ENCODE measurements around the gene BMAL1.

Gene BMAL1

DNA sequence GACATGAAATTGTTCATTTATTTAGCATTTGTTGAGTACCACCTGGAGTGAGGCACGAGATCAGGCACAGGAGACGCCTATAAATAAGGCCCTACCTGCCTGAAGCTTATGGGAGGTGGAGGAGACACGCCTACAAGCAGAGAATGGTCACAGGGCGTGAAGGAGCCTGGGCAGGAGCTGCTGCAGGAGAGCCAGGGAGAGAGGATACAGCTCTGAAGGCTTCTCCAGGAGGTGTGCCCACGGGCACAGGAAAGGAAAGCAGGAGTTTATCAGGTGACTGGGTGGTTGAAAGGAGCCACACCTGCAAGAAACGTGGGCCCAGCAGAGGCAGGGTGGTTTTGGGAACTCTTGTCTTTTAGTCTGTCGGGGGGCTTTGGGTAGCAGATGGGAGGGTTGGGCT, 70.3 kb downstream of the BMAL1 start:
- H3K4me1 Mint-ChIP-seq (ENCODE audit: low read depth), result peaks cover 27% of the 10 kb centered on the region
- H3K9me3 Mint-ChIP-seq, result no peaks in the 10 kb centered on the region
- no peak overlapping the region for H3K4me3 Mint-ChIP-seq
- H3K27ac Mint-ChIP-seq, result peak overlapping the region; percentile 46
- H3K27me3 Mint-ChIP-seq, result no peaks in the 10 kb centered on the region
- H3K36me3 Mint-ChIP-seq (ENCODE audit: low read depth), result peaks cover 21% of the 10 kb centered on the region

DNA sequence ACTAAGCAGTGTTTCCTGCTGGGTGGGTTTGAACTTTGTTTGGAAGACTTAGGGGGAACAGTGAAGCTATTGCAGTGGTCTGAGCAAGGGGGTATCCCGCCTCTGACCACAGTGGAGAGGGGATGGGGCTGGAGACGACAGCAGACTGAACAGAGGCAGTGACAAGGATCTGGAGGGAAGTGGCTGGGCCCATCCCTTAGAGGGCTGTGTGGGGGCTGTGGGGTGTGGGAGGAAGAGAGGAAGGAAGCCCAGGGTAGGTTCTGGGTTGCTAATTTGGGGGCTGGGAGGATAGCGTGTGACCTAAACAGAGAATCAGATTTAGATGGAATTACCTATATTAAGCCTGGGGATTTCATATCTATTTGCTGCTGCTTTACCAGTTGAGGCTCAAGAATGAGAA, 70.7 kb downstream of the BMAL1 start:
- peak overlapping the region; percentile 46 for H3K27ac Mint-ChIP-seq
- H3K9me3 Mint-ChIP-seq, result no peaks in the 10 kb centered on the region
- H3K36me3 Mint-ChIP-seq (ENCODE audit: low read depth), result peaks cover 21% of the 10 kb centered on the region
- H3K4me3 Mint-ChIP-seq, result peak overlapping the region; percentile 17
- peaks cover 27% of the 10 kb centered on the region for H3K4me1 Mint-ChIP-seq (ENCODE audit: low read depth)
- no peaks in the 10 kb centered on the region for H3K27me3 Mint-ChIP-seq

DNA sequence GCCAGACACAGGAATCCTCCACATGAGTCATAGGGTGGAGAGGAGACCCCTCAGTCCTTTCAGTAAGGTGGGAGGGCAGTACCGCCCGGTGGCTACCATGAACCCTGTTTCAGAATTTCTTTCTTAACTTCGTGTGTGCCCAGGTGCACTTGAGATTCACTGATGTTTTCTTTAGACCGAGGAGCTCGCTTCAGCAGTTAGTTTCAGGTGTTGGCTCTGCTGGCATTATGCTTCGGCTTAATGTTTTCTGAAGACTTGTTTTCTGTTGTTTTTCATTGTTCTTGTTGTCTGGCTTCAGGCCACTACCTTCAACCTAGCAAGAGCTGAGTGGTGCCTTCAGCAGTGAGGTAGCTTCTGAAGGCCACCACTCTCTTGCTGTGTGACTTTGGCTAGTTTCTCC, 71.5 kb downstream of the BMAL1 start:
- Mint-ChIP-seq H3K4me1 (ENCODE audit: low read depth) (peaks cover 25% of the 10 kb centered on the region), H3K27ac (peak overlapping the region; percentile 46), H3K9me3 (no peaks in the 10 kb centered on the region), H3K36me3 (ENCODE audit: low read depth) (peaks cover 21% of the 10 kb centered on the region), H3K27me3 (no peaks in the 10 kb centered on the region), H3K4me3 (no peak overlapping the region)

DNA sequence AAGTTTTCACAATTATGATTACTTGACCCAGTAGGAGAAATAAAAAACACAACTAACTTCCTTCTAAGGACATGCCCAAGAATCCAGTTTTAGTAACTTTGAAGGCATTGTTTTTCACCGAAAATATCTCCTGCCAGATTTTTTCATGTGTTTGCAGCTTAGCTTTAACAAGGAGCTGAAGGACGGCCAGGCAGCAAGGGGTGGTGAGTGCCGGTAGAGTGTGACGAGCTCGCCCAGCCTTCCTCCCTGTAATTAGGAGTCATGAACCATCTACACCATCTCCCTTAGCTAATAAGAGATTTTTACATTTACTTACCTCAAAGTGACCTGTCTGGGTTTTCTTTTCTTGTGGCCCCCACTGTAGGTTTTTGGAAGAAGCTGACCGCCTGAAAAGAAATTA, 72.0 kb downstream of the BMAL1 start:
- H3K36me3 Mint-ChIP-seq (ENCODE audit: low read depth), result peaks cover 21% of the 10 kb centered on the region
- no peaks in the 10 kb centered on the region for H3K9me3 Mint-ChIP-seq
- H3K27me3 Mint-ChIP-seq, result no peaks in the 10 kb centered on the region
- peaks cover 22% of the 10 kb centered on the region for H3K4me1 Mint-ChIP-seq (ENCODE audit: low read depth)
- no peak overlapping the region for H3K4me3 Mint-ChIP-seq
- H3K27ac Mint-ChIP-seq, result peak overlapping the region; percentile 26

DNA sequence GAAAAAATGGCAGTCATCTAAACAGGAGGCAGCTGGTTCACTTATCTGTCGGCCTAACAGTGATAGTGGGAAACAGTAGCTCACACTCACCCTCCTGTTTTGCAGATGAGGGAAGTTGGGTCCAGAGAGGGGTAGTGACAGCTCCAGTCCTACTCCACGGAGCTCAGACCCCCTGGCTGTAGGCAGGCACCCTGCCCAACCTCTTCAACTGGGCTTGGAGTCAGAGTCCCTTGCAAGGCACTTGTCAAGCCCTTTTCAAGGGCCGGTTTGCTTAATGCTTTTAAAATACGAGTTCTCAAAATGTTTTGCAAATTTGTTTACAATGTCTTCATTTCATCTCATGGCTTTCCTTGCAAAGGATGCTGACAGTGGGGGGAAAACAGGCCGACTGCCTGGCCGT, 75.1 kb downstream of the BMAL1 start:
- peaks cover 18% of the 10 kb centered on the region for H3K4me1 Mint-ChIP-seq (ENCODE audit: low read depth)
- H3K27me3 Mint-ChIP-seq, result no peaks in the 10 kb centered on the region
- no peaks in the 10 kb centered on the region for H3K9me3 Mint-ChIP-seq
- H3K36me3 Mint-ChIP-seq (ENCODE audit: low read depth), result peaks cover 34% of the 10 kb centered on the region
- no peak overlapping the region for H3K4me3 Mint-ChIP-seq
- no peak overlapping the region for H3K27ac Mint-ChIP-seq

DNA sequence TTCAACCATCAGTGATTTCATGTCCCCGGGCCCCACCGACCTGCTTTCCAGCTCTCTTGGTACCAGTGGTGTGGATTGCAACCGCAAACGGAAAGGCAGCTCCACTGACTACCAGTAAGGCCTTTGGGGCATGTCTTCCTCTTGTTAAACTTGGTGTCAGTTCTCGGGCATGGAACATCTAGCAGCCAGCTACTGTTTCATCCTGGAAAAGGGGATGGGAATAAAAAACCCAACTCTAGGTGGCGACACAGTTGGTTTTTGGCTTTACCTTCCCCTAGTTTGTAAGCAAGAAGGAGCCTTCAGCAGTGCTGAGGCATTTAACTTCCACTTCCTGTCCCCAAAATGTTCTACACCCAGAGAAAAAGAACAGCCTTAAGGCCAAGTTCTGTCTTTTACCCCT, 76.7 kb downstream of the BMAL1 start:
- Mint-ChIP-seq H3K9me3 (no peaks in the 10 kb centered on the region), H3K27ac (no peak overlapping the region), H3K4me3 (no peak overlapping the region), H3K36me3 (ENCODE audit: low read depth) (peaks cover 44% of the 10 kb centered on the region), H3K27me3 (no peaks in the 10 kb centered on the region), H3K4me1 (ENCODE audit: low read depth) (peaks cover 7% of the 10 kb centered on the region)

DNA sequence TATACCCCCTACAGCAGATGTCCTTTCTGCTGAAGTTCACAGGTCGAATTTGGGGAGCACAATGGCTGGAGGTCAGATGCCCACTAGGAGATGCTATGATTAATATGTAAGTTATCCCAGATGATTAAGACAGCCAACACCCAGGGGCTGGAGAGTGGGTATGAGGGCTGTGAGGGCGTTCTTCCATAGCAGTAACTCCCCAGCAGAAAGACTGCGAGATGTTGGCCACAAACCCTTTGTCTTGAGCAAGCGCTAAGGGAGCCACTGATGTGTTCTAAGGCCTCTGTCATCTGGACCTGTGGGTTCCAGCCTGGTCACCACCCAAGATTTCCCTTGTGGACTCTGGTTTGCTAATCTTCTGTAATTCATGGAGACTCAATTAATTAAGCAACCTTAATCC, 77.6 kb downstream of the BMAL1 start:
- no peak overlapping the region for H3K27ac Mint-ChIP-seq
- no peaks in the 10 kb centered on the region for H3K27me3 Mint-ChIP-seq
- H3K36me3 Mint-ChIP-seq (ENCODE audit: low read depth), result peaks cover 47% of the 10 kb centered on the region
- H3K4me3 Mint-ChIP-seq, result no peak overlapping the region
- H3K4me1 Mint-ChIP-seq (ENCODE audit: low read depth), result peaks cover 5% of the 10 kb centered on the region
- H3K9me3 Mint-ChIP-seq, result no peaks in the 10 kb centered on the region

DNA sequence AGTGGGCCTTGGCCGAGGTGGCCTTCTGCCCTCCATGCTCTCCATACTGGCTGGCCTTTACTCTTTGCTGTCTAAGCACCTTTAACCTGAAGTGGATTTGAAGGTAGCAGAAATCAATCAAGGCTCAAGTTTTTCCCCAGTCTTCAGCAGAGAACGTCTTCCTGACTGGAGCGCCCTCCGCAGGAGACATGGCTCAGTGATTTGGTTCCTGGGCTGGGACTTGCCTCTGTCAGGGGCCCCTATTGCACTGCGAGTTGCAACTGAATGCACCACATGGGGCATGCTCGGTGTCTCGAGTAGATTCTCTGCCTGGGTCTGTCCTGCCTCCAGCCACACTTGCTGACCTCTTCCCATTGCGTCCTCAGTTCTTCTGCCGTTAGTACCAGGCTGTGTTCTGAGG, 79.6 kb downstream of the BMAL1 start:
- peaks cover 49% of the 10 kb centered on the region for H3K36me3 Mint-ChIP-seq (ENCODE audit: low read depth)
- no peaks in the 10 kb centered on the region for H3K27me3 Mint-ChIP-seq
- peaks cover 5% of the 10 kb centered on the region for H3K4me1 Mint-ChIP-seq (ENCODE audit: low read depth)
- no peaks in the 10 kb centered on the region for H3K9me3 Mint-ChIP-seq
- no peak overlapping the region for H3K27ac Mint-ChIP-seq
- H3K4me3 Mint-ChIP-seq, result no peak overlapping the region

DNA sequence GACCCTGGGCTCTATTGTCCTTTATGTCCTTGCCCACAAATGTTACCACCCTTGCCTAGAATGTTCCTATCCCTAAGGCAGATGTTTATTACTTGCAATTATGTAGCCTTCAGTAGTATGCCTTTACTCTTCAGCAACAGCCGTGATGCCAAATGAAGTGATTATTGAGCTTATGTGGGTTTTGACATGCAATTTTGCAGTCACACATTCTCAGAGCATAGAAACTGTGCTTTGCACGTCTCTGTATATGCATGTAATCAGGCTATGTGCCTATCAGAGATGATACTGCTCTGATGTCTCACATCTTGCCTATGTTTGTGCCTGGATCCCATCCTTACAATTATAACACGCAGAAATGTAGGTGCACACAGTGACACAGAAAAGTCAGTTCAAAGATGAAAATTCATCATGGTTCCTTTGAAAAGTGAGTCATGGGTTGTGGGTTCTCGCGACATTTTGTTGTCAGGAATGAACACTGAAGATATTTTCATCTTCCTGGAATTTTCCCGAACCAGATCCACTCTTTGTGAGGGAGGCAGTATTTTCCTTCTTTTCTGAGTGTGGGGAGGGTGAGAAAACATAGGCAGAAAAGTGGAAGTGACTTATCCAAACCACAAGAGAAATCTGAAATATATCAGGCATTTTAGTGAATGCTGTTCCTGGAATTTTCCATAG, 81.1 kb downstream of the BMAL1 start:
- H3K9me3 Mint-ChIP-seq, result no peaks in the 10 kb centered on the region
- H3K4me1 Mint-ChIP-seq (ENCODE audit: low read depth), result peaks cover 5% of the 10 kb centered on the region
- H3K36me3 Mint-ChIP-seq (ENCODE audit: low read depth), result peaks cover 54% of the 10 kb centered on the region
- no peak overlapping the region for H3K4me3 Mint-ChIP-seq
- H3K27ac Mint-ChIP-seq, result no peak overlapping the region
- no peaks in the 10 kb centered on the region for H3K27me3 Mint-ChIP-seq

DNA sequence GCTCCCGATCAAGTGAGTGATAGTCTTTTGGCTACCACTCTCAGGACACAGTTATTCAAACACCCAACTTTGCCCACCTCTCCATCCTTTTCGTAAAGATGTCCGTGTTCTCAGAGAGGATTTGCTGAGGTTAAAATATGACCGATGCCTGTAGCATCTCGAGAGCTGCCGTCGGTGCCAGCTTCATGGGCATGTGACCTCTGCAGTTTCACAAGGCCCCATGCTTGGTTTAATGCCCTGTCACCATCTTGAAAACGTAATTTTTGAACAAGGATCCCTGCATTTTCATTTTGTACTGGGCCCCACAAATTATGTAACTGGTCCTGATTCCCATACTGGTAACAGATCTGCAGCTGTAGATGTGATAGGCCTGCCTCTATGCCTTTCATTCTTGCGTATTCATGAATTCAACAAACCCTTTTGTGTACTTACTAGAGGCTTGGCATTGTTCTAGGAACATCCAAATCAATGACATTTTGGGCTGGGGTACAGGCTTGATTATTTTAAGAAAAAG, 85.1 kb downstream of the BMAL1 start:
- H3K4me3 Mint-ChIP-seq, result no peak overlapping the region
- H3K27me3 Mint-ChIP-seq, result no peaks in the 10 kb centered on the region
- H3K4me1 Mint-ChIP-seq (ENCODE audit: low read depth), result peaks cover 5% of the 10 kb centered on the region
- H3K27ac Mint-ChIP-seq, result no peak overlapping the region
- H3K9me3 Mint-ChIP-seq, result no peaks in the 10 kb centered on the region
- peaks cover 65% of the 10 kb centered on the region for H3K36me3 Mint-ChIP-seq (ENCODE audit: low read depth)

DNA sequence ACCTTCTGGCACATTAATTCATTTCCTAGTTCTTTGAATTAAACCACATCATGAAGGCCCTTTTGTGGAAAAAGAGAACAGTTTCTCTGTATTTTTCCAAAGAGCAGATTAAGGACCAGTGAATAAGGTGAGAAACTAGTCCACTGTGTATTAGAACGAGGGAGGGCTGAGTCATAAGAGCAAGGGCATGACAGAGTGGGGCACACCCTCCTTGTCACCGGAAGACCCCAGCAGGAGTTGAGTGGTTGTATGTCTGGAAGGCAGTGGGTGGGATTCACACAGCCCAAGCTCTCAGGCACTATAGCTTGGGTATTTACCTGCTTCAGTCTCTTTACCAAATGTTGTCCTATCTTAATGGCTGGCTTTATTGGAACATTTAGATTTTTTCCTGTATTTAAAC, 86.8 kb downstream of the BMAL1 start:
- H3K9me3 Mint-ChIP-seq, result no peaks in the 10 kb centered on the region
- H3K27ac Mint-ChIP-seq, result no peak overlapping the region
- no peak overlapping the region for H3K4me3 Mint-ChIP-seq
- H3K4me1 Mint-ChIP-seq (ENCODE audit: low read depth), result no peaks in the 10 kb centered on the region
- H3K27me3 Mint-ChIP-seq, result no peaks in the 10 kb centered on the region
- H3K36me3 Mint-ChIP-seq (ENCODE audit: low read depth), result peaks cover 63% of the 10 kb centered on the region

DNA sequence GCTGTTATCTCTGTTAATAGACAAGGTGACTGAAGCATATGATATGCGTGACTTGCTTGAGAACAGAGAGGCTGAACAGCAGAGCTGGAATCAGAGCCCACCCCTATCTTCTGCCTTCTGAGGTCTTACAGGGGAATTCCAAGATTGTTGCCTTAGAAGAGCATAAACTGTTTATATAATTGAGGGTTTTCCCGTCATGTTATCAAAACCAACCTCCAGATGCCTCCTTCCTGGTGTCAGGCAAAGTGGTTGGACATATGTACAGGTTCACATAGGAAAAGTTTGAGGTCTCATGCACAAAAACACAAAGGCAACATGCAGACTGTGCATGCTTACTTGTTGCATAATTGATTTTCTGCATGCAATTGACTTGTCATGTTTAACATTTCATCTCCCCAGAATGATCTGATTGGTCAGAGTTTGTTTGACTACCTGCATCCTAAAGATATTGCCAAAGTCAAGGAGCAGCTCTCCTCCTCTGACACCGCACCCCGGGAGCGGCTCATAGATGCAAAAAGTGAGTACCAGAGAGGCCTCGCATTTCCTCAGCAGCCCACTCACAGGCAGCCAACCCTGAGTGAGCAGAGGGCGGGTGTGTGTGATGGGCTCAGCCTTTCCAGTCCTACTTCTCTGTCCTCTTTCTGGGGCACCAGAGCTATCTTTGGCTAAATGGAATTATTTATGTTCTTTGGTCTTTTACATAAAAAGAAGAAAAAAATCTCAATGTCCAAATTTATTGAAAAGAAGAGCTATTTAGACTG, 88.9 kb downstream of the BMAL1 start:
- Mint-ChIP-seq H3K27me3 (no peaks in the 10 kb centered on the region), H3K36me3 (ENCODE audit: low read depth) (peaks cover 43% of the 10 kb centered on the region), H3K9me3 (no peaks in the 10 kb centered on the region), H3K4me3 (no peak overlapping the region), H3K27ac (no peak overlapping the region), H3K4me1 (ENCODE audit: low read depth) (no peaks in the 10 kb centered on the region)

DNA sequence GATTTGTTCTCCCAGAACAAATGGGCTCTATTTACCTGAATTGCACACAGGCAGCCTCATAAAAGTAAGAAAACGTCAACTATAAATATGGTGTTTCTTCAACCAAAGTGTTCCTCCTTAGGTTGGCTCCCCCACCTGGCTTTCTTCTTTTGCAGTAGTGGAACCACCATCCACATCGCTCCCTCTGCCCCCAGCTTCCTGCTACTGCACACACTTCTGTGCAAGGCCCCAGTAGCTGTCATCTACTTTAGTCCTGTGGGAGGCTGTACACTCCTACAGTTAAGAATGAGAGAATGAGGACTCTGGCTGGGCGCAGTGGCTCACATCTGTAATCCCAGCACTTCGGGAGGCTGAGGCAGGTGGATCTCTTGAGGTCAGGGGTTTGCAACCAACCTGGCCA, 89.5 kb downstream of the BMAL1 start:
- no peak overlapping the region for H3K27ac Mint-ChIP-seq
- H3K4me1 Mint-ChIP-seq (ENCODE audit: low read depth), result no peaks in the 10 kb centered on the region
- no peaks in the 10 kb centered on the region for H3K9me3 Mint-ChIP-seq
- H3K36me3 Mint-ChIP-seq (ENCODE audit: low read depth), result peaks cover 40% of the 10 kb centered on the region
- no peak overlapping the region for H3K4me3 Mint-ChIP-seq
- no peaks in the 10 kb centered on the region for H3K27me3 Mint-ChIP-seq

DNA sequence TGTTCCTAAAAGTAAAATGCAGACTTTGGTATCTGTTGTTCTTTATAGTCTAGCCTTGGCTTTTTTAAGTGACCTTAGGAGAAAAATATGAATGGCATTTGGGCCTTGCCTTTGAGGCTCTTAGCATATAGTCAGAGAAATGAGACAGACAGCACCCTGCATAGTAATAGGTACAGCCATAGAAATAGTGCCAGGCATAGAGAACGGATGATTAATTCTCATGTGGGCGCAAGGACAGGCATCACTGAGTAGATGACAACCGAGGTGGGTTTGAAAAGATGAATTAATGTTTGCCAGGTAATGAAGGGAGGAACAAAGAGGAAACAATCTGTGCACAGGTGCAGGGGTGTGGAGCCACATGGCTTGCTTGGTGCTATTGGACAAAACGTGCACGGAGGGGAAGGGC, 90.5 kb downstream of the BMAL1 start:
- Mint-ChIP-seq H3K36me3 (ENCODE audit: low read depth) (peaks cover 37% of the 10 kb centered on the region), H3K4me1 (ENCODE audit: low read depth) (no peaks in the 10 kb centered on the region), H3K4me3 (no peak overlapping the region), H3K27me3 (no peaks in the 10 kb centered on the region), H3K27ac (no peak overlapping the region), H3K9me3 (no peaks in the 10 kb centered on the region)

DNA sequence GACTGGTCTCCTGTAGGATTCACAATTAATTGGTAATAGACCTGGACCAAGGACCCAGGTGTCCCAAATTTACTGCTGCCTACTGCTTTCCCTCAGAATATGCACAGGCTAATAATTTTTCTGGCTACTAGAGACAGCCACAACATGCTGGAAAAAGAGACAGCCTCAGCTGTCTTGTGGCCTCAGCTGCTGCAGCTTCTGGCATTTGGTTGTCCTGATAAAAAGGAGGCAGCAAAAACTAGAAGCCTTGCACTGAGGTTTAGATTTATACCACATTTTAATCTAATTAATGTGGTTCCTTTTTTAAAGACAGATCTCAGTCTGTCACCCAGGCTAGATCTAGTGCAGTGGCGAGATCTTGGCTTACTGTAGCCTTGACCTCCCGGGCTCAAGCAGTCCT, 95.6 kb downstream of the BMAL1 start:
- H3K27ac Mint-ChIP-seq, result no peak overlapping the region
- no peaks in the 10 kb centered on the region for H3K9me3 Mint-ChIP-seq
- no peak overlapping the region for H3K4me3 Mint-ChIP-seq
- H3K4me1 Mint-ChIP-seq (ENCODE audit: low read depth), result no peaks in the 10 kb centered on the region
- no peaks in the 10 kb centered on the region for H3K27me3 Mint-ChIP-seq
- peaks cover 34% of the 10 kb centered on the region for H3K36me3 Mint-ChIP-seq (ENCODE audit: low read depth)
